Fibroblast of skin of left quadriceps (primary cell): ENCODE measurements around the gene HMG20A.

ENCODE experiments used
- DNase-seq, 2 experiments: peaks; one replicate each; pipeline ENCODE4 v3.0.0-alpha.2; 2013; ENCODE audit warnings: low read depth in 2 of 2

The HMG20A gene

DNA sequence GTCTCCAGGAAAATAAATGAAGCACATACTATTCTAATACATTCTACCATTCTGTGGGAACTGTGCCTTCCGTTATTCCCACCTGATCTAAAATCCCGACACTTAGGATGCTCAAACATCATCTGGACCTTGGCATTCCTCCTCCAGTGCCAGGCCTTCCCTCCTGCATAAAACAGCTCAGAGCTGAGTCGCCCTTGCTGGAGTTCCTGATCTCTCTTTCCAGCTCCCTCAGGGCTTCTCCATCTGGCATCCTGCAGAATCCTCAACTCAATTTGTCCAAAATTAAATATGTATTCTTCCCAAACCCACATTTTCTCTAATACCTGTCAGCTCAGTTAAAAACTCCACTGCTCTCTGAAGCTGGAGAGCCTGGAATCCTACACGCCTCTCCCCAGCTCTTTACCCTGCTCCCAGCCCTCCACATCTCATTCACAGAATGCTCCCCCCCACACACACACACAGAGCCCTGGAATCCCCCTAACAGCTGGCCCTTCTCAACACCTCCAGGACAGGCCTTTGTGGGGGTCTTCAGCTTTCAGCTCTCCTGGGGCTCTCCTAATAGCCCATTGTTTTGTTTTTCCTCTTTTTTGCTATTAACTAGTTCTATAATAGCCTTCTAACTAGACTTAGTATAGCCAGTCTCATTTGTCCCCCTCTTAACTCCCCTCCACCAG is 78.5 kb downstream of the HMG20A start:
- no peak for DNase-seq

DNA sequence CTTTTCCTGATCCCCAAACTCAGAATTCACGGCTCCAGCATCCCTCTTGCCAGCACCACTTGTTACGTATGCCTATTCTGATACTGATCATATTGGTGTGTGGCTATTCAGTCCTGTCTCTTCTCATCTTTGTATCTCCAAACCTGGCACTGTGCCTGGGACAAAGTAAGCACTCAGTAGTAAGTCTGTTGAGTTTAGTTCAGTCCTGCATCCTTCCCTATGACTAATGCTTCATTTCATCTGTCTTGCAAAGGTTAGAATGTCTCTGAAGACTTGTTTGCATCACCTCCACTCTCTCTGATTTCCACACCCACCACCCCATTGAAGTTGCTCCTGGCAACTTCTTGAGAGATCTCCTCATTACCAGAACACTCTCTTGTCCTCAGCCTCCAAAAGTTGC is 80.3 kb downstream of the HMG20A start:
- peak in 1 of 2 experiments; percentile 53 for DNase-seq

DNA sequence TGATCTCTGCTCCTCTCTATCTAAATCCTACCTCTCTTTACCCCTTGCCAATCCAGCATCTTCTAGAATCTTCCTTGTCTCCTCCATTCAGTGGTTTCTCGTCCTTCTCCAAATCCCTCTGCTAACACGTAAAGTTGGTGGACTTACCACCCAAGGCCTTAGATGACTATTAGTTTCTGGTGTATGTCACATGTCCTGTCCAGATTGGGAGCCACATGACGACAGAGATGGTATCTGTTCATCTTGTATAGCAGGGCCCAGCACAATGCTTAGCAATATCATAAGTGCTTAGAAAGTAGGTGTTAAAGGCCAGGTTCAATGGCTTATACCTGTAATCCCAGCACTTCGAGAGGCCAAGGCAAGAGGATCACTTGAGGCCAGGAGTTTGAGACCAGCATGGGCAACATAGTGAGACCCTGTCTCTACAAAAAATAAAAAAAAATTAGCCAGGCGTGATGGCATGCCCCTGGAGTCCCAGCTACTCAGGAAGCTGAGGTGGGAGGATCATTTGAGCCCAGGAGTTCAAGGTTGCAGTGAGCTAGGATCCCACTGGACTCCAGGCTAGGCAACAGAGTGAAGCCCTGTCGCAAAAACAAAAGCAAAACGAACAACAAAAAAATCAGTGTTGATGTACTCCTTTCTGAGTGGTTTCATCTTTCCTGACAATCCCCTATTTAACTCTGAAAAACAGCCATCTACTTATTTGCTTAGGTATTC is 81.8 kb downstream of the HMG20A start:
- DNase-seq: no peak

DNA sequence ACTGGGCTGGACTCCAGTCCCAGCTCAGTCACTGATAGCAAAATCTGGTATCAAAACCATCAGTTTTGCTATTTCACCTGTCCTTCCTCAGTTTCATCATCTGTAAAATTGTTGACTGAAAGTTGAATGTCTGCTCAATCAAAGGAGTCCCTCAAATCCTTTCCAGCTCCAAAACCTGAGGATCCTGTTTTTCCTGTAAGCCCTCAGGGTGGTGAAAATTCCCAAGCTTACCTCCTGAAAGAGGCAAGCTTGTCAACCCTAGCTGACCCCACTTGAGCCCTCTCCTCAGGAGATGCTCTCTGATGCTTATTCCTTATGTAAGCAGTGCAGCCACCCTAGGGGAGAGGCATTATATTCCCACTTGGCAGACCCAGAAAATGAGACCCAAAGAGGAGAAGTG is 82.6 kb downstream of the HMG20A start:
- no peak for DNase-seq

DNA sequence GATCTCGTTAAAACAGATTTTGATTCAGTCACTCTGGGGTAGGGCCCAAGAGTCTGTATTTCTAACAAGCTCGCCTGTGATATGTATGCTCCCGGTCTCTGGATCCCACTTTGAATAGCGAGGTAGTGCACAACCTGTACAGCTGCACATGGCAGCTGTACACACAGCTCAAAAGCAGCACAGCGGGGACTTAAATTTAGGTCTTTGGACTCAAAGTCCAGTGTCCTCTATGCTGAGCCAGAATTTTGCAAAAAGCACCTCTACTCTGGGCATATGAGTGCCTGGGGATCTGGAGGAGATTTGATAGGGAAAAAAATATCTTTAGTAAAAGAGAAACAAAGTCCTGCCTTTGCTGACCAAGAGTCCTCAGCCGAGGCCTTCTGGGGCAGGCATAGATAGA is 83.1 kb downstream of the HMG20A start:
- no peak for DNase-seq

DNA sequence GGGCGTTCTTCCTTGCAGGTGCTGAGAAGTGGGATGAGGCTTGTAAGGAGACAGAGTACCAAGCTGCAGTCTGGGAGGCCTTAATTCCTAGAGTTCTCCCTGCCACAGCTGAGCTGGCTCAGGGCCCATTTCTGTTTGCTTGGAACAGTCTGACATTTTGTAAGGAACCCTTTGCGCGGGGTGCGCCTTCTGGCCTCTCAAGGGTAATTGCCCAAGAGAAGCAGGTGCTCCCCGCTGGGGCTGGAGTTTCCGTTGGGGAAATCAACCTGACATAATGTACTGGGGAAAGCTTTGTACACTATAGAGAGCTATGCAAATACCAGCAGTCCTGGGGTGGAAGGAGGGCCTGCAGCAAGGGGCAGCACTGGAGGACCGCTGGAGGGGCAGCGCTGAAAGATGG is 83.6 kb downstream of the HMG20A start:
- no peak for DNase-seq

DNA sequence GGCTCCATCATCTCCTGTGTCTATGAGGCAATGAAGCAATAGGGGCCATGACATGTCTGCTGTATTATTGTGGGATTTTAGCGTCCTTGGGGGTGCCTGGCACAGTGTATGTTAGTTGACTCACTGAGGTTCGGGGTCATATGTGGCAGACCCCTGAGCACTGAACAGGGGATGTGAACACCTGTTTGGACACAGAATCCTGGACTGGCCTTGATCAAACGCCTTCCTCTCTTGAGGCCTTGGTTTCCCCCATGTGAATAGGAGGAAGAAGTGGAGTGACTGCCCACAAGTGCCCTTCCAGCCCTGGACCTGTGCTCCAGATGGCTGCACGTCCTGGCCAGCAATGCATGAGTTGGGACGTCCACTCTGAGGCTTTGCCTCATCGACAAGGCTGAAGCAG is 84.2 kb downstream of the HMG20A start:
- DNase-seq: no peak

DNA sequence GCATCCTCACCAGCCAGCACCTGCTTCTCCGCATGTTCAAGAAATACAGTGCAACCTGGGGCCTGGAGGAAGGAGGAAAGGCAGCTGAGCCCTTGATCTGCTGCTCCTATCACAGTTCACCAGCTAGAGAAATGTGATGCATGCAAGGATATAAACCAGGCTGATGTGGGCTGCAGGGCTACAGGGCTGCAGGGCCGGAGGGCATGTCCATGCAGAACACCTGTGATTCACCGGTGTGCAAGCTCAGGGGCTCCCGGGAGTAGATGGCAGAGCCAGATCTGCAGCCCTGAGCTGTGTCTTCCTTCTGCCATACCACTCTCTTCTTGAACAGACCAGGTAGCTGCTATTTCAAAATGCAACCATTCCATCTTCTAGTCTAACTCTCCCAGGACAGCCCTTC is 84.9 kb downstream of the HMG20A start:
- no peak for DNase-seq

DNA sequence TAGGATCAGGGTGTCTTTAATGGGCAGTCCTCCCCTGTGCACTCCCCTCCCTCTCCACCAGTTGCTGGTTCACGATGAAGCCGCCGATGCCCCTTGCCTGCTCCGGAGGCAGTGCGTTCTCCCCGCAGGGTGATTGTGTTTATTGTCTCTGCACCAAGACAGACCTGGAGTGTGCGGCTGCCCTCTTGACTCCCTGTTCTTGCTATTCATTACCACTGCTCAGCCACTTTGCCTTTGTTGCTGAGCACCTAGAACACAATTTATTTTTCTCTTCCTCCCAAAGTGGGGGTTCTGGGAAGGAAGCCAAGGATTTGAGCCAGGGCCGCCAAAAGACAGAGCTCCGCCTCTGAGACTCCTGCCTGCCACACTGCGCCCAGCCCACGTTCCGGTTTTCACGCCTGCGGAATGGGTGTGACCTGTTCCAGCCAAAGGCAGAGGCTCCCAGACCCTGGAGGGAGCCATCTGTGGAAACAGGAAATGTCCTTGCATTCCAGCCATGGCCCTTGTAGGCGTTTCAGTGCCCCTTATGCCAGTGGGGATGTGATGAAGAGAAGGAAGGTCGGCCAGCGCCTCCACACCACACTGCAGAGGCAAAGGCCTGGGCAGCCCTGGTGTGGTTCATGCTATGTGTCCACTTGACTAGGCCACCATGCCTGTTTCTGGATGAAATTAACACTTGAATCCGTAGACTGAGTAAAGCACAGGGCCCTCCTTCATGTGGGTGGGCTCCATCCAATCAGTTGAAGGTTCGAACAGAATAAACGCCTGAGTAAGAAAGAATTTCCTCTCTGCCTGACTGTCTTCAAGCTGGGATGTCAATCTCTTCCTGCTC is 85.8 kb downstream of the HMG20A start:
- DNase-seq: no peak

DNA sequence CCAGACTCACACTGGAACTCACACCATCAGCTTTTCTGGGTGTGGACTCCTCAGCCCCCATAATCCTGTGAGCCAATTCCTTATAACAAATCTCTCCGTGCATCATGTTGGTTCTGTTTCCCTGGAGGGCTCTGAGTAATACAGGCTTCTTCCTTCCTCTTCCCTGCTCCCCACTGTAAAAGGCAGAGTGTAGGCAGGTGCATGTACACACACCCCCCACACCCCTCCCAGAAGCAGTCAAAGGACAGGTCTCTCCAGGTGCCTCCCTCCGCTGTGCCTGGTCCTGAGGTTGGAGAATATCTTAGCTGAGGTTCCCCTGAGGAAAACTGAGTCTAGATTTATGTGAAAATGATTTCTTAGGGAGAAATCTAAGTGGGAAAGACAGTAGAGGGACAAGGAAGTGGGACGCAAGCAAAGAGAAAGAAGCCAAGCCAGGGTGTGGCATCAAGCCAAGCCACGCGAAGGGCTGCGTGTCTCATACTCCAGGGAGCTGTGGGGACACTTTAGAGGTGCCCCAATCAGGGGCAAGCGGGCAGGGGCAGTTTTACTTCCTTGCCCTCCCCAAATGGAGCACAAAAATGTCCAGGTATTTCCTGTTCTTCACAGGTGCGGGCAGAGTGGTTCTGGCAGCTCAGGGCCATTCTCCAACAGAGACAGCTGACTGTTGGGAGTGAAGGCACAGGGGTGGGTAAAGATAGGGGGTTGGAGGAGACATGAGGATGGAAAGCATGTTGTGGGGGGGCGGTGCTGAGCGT is 86.6 kb downstream of the HMG20A start:
- DNase-seq: no peak

DNA sequence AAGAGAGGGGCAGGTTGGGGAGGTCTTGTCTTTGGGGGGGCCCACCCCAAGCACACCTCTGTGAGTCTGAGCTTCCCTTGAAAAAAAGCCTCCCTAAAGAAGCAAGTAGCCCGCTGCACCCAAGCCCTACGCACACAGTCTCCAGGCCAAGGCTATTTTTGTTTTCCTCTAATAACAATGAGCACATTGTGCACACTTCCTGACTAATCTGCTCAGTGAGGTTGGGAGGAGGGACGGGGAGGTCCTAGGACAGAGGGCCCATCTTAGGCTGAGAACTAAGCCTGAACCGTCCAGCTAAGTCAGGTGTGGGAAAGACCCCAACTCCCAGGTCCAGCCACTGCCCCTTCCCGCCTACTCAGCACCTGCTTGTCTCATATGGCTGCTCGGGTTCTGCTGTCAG is 87.2 kb downstream of the HMG20A start:
- no peak for DNase-seq

DNA sequence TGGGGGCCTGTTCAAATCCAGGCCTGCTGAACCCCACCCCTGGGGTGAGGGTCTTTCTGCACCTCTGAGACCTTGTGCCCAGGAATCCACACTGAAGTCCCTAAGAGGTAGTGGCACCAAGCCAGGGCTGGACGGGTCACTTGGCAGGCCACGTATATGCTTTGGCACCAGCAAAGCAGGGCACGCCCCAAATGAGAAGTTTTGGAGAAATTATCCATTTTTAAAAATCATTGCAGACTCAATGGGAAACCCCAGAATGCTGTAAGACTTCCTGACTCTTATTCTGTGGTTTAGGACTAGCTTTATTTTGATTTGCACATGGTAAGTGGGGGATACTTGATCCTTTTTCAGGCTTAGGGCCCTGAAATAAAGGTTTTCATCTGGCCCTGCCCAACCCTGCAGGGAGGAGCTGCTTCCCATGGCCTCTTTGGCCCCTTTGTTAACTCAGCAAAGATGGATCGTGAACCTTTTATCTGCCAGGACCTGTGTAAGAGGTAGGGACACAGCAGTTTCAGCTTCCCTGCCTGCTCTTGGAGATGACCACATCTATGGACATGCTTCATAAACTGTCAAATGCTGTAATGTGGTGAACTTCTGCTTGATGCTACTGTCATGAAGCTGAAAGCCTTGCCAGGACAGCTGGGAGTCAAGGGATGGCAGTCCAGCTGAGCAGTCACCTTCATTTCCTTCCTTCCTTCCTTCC is 88.0 kb downstream of the HMG20A start:
- no peak for DNase-seq

DNA sequence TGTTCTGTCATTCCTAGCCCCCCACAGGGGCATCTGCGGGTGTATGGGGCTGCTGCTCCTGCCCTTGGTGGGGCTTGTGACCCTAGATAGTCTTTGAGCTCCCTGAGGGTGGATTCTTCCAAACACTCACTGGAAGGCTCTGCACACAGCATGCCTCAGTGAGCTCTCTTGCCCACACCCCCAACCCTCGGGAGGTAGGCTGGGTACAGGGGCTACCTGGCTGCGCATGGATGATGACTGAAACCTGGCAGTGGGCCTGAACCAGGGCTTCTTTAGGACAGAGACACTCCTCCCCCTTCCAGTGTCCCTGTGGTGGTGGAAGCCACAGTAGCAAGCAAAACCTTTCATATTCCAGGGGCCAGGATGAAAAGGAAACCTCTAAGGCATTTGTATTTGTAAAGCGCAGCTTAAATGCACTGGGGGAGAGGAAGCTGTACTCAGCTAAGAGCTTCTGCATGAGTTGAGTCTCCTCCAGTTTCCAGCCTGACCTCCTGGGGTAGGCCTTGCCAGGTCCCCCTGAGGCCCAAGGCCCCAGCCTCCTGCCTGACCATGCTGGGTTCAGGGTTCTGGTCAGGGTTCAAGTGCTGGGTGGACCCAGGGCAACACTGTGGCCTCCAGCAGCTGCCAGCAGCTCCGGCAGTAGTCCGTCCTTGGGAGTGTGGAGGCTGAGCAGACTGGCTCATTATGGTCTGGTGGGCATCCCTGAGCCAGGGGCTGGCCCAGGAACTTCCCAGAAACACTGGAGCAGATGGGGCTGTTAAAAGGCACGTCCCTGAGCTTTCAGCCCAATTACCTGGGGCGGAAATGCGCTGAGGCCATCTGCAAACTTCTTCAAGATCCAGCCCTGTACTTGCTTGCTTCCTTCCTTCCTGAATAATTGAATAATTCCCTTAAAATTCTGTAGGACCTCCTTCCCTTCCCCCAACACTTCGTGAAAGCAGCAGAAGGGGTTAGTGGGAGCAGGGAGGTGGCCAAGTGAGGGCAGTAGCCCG is 89.7 kb downstream of the HMG20A start:
- DNase-seq: no peak

DNA sequence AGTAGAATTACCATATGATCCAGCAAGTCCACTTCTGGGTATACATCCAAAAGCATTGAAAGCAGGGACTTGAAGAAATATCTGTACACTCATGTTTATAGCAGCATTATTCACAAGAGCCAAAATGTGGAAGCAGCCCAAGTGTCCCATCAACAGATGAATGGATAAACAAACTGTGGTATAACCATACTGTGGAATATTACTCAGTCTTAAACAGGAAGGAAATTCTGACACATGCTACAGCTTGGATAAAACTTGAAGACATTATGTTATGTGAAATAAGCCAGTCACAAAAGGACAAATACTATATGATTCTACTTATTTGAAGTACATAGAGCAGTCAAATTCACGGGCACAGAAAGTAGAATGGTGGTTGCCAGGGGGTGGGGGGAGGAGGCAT is 91.2 kb downstream of the HMG20A start:
- DNase-seq: no peak

DNA sequence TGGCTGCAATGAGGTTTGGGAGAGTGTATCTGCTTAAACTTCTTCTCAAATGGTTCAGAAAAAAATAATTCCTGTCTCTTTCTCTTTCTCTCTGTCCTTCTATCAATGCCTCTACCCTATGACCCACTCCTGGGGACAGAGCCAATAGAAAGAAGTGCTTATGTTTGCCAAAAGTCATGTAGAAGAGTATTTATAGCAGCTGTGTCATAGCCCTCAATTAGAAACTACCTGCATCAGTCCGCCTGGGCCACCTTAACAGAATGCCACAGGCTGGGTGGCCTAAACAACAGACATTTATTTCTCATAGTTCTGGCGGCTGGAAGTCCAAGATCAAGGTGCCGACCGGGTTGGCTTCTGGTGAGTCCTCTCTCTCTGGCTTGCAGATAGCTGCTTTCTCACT is 92.5 kb downstream of the HMG20A start:
- DNase-seq: no peak

DNA sequence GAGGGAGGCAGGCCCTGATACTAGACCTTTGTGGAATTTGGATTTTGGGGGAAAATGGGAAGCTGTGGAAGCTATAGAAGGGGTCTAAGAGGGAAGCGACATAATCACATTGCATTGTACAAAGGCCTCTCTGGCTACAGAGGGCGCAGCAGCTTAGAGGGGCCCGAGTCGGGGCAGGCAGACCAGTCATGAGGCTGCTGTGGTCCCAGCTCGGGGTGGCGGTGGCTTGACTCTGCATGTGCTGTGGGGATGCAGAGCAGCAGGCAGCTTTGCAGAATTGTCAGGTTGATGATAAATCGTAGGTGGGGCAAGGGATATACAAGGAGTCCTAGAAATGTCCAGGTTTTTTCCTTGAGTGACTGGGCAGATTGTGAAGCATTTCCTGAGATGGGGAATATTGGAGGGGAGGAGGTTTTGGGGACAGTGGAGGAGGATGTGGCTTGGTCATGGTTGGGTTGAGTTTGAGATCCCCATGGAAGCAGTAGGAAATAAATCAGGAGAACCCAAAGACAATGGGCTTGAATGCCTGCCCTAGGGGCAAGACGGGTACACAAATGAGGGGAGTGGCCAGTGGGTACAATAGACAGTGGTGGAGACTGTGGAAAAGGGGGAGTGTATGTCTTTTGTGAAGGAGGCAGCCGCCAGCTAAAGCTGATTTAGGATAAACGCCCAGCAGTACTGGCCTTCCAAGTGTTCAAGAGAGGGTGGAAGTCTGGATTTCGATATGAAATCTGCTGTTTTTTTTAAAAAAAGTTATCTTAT is 94.1 kb downstream of the HMG20A start:
- no peak for DNase-seq

DNA sequence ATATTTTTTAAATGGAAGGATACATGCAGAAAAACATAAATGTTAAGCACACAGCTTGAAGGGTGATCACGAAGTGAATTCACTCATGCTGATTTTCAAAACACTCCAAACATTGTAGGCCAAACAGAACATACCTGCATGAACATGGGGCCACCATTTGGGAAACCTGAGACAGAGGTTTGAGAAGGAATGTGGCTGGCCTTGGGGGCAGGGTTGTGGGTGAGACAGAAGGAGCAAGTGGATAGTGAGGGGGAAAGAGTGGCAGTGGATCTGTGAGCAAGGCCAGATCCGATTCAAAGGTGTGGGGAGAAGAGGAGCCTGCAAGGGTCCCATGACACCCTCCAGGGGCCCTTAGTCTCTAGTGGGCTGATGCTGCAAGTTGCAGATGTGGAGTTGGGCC is 94.9 kb downstream of the HMG20A start:
- no peak for DNase-seq

DNA sequence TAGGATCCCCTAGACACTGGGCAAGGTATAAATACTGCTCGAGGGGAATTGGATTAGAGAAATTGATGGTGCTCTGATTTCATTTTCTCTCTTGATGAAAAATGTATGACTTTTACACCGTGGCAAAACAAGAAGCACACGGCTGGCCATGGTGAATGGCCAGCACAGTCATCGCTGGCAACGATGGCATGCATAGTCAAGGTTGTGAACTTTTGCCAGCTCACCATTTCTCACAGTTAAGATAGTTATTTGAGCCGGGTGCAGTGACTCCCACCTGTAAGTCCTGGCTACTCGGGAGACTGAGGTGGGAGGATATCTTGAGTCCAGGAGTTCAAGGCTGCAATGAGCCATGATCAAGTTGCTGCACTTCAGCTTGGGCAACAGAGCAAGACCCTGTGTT is 95.4 kb downstream of the HMG20A start:
- no peak for DNase-seq

DNA sequence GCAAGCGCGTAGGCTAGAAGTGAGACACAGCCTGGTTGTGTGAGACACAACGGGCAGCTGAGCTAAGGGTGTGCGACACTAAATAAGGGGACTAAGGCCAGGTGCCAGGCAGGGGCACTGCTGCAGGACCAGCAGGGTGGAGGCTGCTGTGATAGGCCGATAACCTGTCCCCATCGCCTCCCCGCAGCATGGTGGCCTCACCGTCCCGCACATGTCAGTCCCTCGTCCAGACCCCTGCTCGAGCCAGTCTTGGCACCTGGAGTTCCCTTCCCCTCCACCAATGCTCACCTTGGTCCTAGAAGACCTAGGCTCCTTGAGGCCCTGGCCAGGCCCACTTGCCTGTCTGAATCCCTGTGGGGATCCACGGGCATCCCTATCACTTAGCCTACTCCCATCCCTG is 96.1 kb downstream of the HMG20A start:
- DNase-seq: no peak

DNA sequence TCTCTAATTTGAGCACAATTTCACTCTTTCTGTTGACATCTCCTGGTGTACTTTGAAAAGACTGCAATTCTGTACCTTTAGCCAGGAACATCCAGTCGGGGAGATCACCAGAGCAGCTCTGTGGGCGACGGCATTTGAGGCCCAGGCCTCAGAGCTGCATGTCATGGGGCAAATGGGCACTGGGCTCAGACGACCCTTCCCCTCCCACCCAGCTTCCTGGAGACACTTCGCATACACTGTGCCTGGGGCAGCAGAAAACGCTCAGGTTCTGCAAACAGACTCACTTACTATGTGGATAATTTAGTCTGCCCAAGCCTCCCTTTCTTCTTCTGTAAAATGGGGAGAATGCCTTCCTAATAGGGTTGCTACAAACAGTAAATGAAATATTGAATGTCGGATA is 96.9 kb downstream of the HMG20A start:
- no peak for DNase-seq
